LNCaP clone FGC (cell line): Measurements from ENCODE around the gene DCANP1.

Experiments
- DNase-seq: peaks from one replicate; pipeline ENCODE4 v3.0.0-alpha.2; 2011; ENCODE audit warnings: low read depth
- H3K4me3 ChIP-seq: 2 replicates; pipeline ENCODE4 v1.5.1; 2011; ENCODE audit warnings: mild to moderate bottlenecking, low read depth, low read length, control low read depth
- TF ChIP-seq, protein P1 (sequence below): IDR thresholded peaks from 2 replicates; pipeline ENCODE4 v1.5.1; 2012; ENCODE audit warnings: mild to moderate bottlenecking; ENCODE audit not compliant: control insufficient read depth, insufficient read depth; ENCODE audit errors: extremely low read depth

Gene DCANP1

DNA sequence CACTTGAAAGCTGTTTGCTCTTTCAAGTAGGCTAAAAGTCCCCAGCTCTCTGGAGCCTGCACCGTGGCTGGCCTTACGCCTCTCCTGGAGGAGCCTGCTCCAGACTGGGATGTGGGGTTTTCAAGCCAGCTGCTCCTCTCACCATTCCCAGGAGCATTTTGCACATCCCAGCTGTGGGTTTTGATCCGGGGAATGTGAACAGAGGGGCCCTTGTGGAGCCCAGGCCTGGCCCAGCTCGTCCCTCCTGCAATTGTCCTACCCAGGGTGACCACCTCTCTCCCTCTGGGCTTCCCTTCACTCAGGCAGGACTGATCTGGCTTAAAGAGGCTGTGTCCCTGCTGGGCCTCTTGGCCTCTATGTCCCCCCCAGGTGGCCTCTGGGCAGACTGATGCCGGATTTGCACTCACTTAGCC, 37.5 kb upstream of the DCANP1 start:
- no peak overlapping the region for H3K4me3 ChIP-seq
- no peak for DNase-seq
- TF ChIP-seq, protein P1, sequence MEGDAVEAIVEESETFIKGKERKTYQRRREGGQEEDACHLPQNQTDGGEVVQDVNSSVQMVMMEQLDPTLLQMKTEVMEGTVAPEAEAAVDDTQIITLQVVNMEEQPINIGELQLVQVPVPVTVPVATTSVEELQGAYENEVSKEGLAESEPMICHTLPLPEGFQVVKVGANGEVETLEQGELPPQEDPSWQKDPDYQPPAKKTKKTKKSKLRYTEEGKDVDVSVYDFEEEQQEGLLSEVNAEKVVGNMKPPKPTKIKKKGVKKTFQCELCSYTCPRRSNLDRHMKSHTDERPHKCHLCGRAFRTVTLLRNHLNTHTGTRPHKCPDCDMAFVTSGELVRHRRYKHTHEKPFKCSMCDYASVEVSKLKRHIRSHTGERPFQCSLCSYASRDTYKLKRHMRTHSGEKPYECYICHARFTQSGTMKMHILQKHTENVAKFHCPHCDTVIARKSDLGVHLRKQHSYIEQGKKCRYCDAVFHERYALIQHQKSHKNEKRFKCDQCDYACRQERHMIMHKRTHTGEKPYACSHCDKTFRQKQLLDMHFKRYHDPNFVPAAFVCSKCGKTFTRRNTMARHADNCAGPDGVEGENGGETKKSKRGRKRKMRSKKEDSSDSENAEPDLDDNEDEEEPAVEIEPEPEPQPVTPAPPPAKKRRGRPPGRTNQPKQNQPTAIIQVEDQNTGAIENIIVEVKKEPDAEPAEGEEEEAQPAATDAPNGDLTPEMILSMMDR = no peak

- no peak for DNase-seq
- TF ChIP-seq, protein P1 = no peak
- no peak overlapping the region for H3K4me3 ChIP-seq
These were observed 36.1 kb upstream of the DCANP1 start for GRCh38 chr5:135483254-135483653.

DNA sequence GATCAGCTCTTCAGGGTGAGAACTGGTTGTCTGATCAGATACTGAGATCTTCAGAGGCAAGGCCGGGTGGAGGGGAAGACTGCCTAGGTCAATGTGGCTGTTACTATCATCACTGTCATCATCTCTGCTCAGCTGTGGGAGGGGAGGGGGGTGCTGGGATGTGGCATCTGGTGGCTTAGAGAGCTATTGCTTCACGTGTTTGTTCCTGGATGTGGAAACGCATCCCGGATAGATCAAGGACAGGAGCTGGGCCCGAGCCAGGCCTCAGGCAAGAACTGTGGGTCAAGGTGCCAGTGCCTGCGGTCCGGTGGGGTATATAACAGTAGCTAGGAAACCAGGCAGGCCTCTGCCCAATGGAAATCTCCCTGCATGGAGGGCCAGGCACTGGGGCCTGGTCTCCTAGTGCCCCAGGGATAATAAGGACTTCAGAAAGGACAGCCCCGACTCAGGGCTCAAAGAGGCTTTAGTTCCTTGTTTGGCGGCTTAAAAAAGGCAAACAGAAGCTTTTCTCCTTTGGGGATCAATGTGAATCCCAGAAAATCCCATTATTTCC, 35.3 kb upstream of the DCANP1 start:
- H3K4me3 ChIP-seq = no peak overlapping the region
- TF ChIP-seq, protein P1 = no peak
- no peak for DNase-seq

DNA sequence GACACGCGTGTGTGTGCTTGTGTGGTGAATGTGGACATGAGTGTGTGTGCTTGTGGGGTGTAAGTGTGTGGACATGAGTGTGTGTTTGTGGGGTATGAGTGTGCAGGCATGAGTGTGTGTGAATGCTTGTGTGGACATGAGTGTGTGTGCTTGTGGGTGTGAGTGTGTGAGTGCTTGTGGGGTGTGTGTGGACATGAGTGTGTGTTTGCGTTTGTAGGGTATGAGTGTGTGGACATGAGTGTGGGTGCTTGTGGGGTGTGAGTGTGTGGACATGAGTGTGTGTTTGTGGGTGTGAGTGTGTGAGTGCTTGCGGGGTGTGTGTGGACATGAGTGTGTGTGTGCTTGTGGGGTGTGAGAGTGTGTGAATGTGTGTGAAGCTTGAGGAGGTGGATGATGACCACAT, 34.8 kb upstream of the DCANP1 start:
- DNase-seq = no peak
- TF ChIP-seq, protein P1 = no peak
- H3K4me3 ChIP-seq = no peak overlapping the region

DNA sequence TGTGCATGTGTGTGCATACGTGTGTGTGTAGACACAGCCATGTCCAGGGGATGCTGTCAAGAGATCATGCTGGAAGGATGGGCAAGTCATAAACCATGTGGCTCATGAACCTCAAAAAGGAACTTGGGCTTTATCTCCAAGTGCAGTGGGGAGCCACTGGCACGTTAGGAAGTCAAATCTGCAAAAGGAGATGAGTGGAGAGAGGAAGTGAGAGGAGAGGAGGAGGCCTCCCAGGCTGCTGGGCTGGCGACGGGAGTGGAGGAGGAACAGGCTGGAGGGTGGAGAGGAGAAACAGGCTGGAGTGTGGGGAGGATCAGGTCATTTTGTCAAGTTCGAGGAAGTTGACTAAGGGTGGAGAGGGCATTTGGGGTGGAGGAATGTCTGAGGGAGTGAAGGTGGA, 34.2 kb upstream of the DCANP1 start:
- no peak overlapping the region for H3K4me3 ChIP-seq
- TF ChIP-seq, protein P1 = no peak
- no peak for DNase-seq

DNA sequence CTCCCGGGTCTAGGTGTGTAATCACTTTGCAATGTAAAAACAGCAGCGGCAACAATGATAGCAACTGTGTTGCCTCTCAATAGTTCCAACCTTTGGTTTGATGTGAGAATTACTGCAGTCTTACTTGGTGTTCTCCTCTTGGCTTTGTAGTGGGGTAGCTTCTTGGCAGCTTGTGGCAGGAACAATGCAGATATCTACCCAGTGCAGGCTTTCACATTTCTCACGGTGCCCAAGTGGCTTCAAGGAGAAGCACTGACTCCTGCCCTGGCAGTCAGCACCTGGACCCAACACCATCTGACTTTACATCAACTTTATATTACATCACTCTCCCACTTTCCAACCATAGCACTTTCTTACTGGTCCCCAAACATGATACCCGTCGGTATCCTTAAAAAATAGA, 33.4 kb upstream of the DCANP1 start:
- TF ChIP-seq, protein P1 = no peak

GRCh38 chr5:135478938-135479337, 31.8 kb upstream of the DCANP1 start:
- TF ChIP-seq, protein P1 = no peak
- DNase-seq = no peak
- no peak overlapping the region for H3K4me3 ChIP-seq

More for the DNA sequence above, 33.4 kb upstream of the DCANP1 start:
- DNase-seq = no peak
- H3K4me3 ChIP-seq = no peak overlapping the region
